ENCODE measurements around the gene ALDH1L1.

Gene ALDH1L1

DNA sequence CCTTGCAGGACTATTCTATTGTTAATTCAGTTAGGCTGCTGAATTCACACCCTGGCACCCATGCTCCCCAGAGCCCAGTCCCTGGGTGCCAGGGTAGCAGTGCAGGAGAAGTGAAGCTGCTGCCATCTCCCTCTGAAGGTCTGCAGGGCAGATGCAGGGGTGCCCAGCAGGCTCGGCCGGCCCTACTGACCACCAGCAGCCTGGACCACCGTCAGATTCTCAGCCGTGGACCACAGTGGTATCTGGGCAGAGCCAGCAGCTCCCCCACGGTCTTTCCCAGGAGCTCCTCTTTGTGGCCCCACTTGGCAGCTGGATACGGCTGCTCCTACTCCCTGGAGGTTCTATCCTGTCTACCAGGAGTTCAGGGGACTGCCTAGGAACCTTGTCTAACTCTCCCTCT, 46.8 kb downstream of the ALDH1L1 start:
- no peak for DNase-seq (ENCODE audit: low read depth, low spot score)
- H3K36me3 ChIP-seq (ENCODE audit: control insufficient read depth, insufficient read depth, low read length): no peaks in the 10 kb centered on the region
- WGBS (ENCODE audit: insufficient coverage, insufficient read length): no CpG with 5 or more reads among the region's 6 CpGs
- H3K27ac ChIP-seq (ENCODE audit: low read length): no peak overlapping the region
- H3K9me3 ChIP-seq (ENCODE audit: control insufficient read depth, insufficient read depth, low read length): no peaks in the 10 kb centered on the region
- H3K4me3 ChIP-seq (ENCODE audit: low read length): no peak overlapping the region
- peaks cover 9% of the 10 kb centered on the region for H3K4me1 ChIP-seq (ENCODE audit: control insufficient read depth, insufficient read depth, low read length)
- no peaks in the 10 kb centered on the region for H3K27me3 ChIP-seq (ENCODE audit: control insufficient read depth, insufficient read depth, low read length)

DNA sequence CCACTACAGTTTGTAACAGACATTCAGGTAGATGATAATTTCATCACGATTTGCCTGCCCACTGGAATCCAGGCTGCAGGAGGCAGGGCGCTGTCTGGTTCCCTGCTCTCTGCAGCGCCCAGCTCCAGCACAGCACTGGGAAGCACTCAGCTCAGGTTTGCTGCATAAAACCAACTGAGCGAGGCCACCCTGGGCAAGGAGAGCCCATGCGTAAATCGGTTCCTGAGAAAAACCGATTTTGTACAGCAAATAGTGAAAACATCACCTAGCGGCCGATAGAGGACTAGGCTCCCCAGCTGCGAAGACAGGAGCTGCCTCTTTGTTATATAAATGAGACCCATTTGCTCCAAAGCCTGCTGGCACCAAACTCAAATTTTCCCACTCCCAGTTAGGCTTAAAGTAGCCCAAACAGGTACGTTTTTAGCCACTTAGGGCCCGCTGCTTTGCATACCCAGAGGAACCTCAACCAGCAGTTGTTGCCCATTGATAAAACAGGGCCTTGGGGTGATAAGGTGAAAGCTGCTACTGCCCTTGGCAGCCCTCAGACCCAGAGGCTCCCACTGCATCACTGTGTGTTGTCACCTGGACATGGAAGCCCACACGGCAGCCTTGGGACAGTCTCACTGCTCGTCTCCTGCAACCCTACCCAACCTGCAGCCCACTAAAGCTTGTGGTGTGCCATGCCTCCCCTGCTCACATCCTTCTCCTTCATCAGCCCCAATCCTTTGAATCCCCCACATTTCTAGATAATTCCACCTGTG, 47.5 kb downstream of the ALDH1L1 start:
- H3K36me3 ChIP-seq (ENCODE audit: control insufficient read depth, insufficient read depth, low read length): no peaks in the 10 kb centered on the region
- peaks cover 9% of the 10 kb centered on the region for H3K4me1 ChIP-seq (ENCODE audit: control insufficient read depth, insufficient read depth, low read length)
- no peak overlapping the region for H3K27ac ChIP-seq (ENCODE audit: low read length)
- H3K9me3 ChIP-seq (ENCODE audit: control insufficient read depth, insufficient read depth, low read length): no peaks in the 10 kb centered on the region
- no CpG with 5 or more reads among the region's 14 CpGs for WGBS (ENCODE audit: insufficient coverage, insufficient read length)
- no peaks in the 10 kb centered on the region for H3K27me3 ChIP-seq (ENCODE audit: control insufficient read depth, insufficient read depth, low read length)
- peak; percentile 27 for DNase-seq (ENCODE audit: low read depth, low spot score)
- H3K4me3 ChIP-seq (ENCODE audit: low read length): no peak overlapping the region

DNA sequence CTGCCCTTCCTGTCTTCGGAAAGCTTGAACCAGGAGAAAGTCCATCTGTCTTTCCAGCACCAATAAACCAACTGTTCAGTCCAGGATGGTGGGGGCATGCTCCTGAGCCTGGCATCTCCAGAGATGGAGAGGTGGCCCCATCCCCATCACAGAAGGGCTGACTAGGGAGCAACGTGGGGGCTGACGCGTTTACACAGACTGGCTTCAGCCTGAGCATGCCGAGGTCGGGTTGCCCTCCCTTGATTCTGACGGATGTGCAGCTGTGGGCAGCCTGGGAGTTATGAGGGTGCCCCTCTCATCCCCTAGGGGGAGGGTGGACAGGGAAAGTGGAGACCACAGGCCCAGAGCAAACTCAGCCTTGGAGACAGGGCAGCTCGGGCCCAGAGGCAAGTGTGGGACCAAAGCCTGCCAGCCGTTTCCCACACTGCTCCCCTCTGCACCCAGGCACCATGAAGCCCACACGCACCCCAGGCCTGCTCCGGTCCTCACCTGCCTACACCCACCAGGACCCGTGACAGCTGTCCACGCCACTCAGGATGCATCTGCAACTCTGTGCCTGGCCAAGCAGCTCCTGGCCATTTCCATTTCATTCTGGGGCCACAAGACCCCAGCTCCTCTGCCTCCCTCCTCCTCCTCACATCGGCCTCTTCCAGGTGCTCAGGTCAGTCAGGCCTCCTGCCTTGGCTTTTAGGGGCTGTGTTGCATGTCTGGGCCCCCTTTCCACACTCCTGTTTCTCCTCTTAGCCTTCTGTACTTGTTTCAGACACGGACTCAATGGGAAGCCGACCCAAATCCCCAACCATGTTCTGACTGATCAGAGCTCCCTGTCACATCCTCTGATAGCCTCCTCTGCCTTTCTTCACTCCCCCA, 48.3 kb downstream of the ALDH1L1 start:
- DNase-seq (ENCODE audit: low read depth, low spot score): no peak
- WGBS (ENCODE audit: insufficient coverage, insufficient read length): no CpG with 5 or more reads among the region's 16 CpGs
- H3K9me3 ChIP-seq (ENCODE audit: control insufficient read depth, insufficient read depth, low read length): no peaks in the 10 kb centered on the region
- H3K4me1 ChIP-seq (ENCODE audit: control insufficient read depth, insufficient read depth, low read length): peaks cover 9% of the 10 kb centered on the region
- H3K36me3 ChIP-seq (ENCODE audit: control insufficient read depth, insufficient read depth, low read length): no peaks in the 10 kb centered on the region
- no peaks in the 10 kb centered on the region for H3K27me3 ChIP-seq (ENCODE audit: control insufficient read depth, insufficient read depth, low read length)
- no peak overlapping the region for H3K4me3 ChIP-seq (ENCODE audit: low read length)
- no peak overlapping the region for H3K27ac ChIP-seq (ENCODE audit: low read length)

DNA sequence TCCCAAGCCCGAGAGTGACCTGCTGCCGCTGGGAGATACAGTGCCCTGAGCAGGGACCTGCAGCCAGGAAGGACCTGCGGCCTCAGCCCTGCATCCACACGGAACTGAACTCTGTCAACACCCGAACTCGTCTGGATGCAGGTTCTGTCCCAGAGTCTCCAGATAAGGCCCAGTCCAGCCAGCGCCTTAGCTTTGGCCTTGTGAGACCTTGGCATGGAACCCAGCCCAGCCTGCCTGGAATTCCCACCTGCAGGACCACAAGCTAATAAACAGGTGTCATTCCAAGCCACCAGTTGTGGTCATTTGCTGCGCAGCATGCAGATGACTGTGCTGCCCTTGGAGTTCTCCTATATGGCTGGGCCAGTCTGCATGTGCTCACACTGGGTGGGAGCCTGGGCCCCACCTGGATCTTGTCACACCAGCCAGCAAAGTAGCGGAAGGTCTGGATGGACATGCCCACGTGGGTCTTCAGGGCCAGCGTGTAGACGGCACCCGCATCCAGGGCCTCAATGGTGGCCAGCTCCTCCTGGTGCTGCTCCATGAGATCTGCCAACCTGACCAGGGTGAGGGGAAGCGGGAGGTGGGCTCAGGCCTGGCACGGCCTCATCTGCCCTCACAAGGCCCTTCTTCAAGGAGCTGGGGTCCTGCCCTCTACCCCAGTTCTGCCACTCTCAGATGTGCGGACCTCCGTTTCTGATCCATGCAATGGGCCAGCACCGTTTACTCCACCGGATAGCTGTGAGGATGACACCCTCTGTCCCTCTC, 49.2 kb downstream of the ALDH1L1 start:
- DNase-seq (ENCODE audit: low read depth, low spot score): no peak
- Histone ChIP-seq H3K27me3 (ENCODE audit: control insufficient read depth, insufficient read depth, low read length) (no peaks in the 10 kb centered on the region), H3K36me3 (ENCODE audit: control insufficient read depth, insufficient read depth, low read length) (no peaks in the 10 kb centered on the region), H3K4me1 (ENCODE audit: control insufficient read depth, insufficient read depth, low read length) (peaks cover 9% of the 10 kb centered on the region), H3K4me3 (ENCODE audit: low read length) (no peak overlapping the region), H3K27ac (ENCODE audit: low read length) (no peak overlapping the region), H3K9me3 (ENCODE audit: control insufficient read depth, insufficient read depth, low read length) (no peaks in the 10 kb centered on the region)
- no CpG with 5 or more reads among the region's 19 CpGs for WGBS (ENCODE audit: insufficient coverage, insufficient read length)

DNA sequence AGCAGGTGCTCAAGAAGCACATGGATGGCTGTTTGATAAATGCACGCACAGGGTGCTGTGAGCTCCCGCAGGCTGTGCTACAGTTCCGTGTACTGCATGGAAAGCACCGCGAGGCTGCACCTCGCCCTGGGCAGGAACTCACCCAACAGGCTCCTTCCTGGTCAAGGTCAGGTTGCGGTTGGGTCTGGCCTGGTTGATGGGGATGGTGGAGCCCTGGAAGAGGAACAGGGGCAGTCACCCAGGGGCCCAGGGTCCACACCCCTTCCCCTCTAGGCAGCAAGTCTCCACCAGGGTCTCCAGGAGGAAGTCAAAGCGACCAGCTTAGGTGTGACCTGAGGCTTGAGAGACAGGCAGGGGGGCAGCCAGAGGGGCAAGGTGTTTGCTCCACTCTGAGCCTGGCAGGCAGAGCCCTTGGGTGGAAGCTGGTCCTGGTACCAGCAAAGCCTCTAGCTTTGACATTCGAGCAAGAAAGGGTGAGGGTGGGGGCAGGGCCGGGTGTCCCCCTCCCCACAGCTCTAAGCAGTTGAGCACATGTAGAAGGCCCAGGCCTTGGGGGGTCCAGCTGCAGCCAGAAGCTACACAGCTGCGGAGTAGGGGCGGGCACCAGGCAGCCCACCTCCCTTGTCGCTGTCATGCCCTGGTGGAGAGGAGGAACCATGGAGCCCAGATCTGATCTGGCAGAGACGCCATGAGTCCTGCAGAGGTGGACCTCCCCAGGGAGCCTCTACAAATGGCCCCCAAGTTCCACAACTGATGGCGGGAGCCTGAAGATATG, 50.1 kb downstream of the ALDH1L1 start:
- Histone ChIP-seq H3K36me3 (ENCODE audit: control insufficient read depth, insufficient read depth, low read length) (no peaks in the 10 kb centered on the region), H3K27ac (ENCODE audit: low read length) (no peak overlapping the region), H3K27me3 (ENCODE audit: control insufficient read depth, insufficient read depth, low read length) (no peaks in the 10 kb centered on the region), H3K4me3 (ENCODE audit: low read length) (no peak overlapping the region), H3K9me3 (ENCODE audit: control insufficient read depth, insufficient read depth, low read length) (no peaks in the 10 kb centered on the region), H3K4me1 (ENCODE audit: control insufficient read depth, insufficient read depth, low read length) (peaks cover 9% of the 10 kb centered on the region)
- DNase-seq (ENCODE audit: low read depth, low spot score): no peak
- no CpG with 5 or more reads among the region's 15 CpGs for WGBS (ENCODE audit: insufficient coverage, insufficient read length)

DNA sequence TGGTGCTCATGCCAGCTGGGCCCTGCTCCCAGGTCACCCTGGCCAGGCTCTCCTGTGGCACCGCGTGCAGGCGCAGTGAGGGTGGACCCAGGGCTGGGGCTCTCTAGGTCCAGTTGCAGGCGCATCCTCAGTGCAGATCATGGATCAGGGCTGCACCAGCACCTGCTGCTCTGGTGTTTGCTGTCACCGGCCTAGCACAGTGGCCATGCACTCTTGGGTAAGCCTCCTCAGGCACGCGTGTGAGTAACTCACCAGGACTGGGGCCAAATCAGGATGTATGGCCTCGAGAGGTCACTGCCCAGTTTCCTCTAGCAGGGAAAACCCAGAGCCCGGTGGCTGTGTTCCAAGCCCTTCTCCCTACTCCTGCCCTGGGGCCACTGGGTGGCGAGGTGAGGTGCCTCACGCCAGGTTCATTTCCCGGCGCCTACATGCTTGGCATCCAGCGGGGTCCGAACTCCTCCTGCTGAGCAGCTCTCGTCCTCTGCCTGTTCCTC, 50.9 kb downstream of the ALDH1L1 start:
- Histone ChIP-seq H3K9me3 (ENCODE audit: control insufficient read depth, insufficient read depth, low read length) (no peaks in the 10 kb centered on the region), H3K27ac (ENCODE audit: low read length) (no peak overlapping the region), H3K4me1 (ENCODE audit: control insufficient read depth, insufficient read depth, low read length) (peaks cover 9% of the 10 kb centered on the region), H3K36me3 (ENCODE audit: control insufficient read depth, insufficient read depth, low read length) (no peaks in the 10 kb centered on the region), H3K27me3 (ENCODE audit: control insufficient read depth, insufficient read depth, low read length) (no peaks in the 10 kb centered on the region), H3K4me3 (ENCODE audit: low read length) (no peak overlapping the region)
- no peak for DNase-seq (ENCODE audit: low read depth, low spot score)
- no CpG with 5 or more reads among the region's 16 CpGs for WGBS (ENCODE audit: insufficient coverage, insufficient read length)

DNA sequence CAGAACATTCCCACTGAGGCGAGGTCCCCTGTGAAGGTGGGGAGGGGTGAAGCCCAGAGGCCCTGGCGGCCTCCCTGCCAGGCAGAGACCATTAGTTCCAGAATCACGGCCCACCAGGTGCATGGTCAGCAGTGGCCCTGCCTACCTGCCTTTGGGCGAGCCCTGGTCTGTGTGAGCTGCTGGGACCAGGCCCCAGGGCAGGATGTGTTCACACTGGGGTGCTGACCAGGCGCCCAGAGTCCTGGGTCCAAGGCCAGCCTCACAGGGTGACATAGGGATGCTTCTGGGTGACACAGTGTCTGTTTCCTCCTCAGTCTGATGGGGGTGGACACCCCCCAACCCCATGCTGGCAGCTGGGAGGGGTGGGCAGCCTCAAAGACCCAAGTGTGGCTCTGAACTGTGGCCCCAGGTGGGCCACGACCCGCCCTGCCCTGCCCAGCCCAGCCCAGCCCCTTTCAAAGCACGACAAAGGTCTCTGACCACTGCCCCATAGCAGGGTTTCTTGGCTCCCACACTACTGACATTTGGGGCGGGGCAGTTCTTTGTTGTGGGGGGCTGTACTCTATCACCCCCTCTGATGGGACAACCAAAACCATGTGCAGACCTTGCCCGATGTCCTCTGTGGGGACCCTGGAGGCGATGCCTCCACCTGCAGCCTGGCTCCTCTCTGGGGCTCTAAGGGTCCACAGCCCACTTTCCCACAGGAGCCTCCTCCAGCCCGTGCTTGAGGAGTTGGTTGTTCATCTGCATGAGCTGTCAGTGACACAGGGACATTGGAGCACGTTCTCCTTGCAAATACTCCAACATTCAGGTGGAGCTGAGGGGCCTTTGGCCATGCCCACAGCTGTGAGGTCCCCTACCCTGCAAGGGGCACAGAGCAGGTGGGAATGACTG, 51.6 kb downstream of the ALDH1L1 start:
- H3K4me3 ChIP-seq (ENCODE audit: low read length): no peak overlapping the region
- no peak for DNase-seq (ENCODE audit: low read depth, low spot score)
- H3K27me3 ChIP-seq (ENCODE audit: control insufficient read depth, insufficient read depth, low read length): no peaks in the 10 kb centered on the region
- peaks cover 6% of the 10 kb centered on the region for H3K4me1 ChIP-seq (ENCODE audit: control insufficient read depth, insufficient read depth, low read length)
- no peak overlapping the region for H3K27ac ChIP-seq (ENCODE audit: low read length)
- no CpG with 5 or more reads among the region's 13 CpGs for WGBS (ENCODE audit: insufficient coverage, insufficient read length)
- H3K36me3 ChIP-seq (ENCODE audit: control insufficient read depth, insufficient read depth, low read length): no peaks in the 10 kb centered on the region
- H3K9me3 ChIP-seq (ENCODE audit: control insufficient read depth, insufficient read depth, low read length): no peaks in the 10 kb centered on the region

DNA sequence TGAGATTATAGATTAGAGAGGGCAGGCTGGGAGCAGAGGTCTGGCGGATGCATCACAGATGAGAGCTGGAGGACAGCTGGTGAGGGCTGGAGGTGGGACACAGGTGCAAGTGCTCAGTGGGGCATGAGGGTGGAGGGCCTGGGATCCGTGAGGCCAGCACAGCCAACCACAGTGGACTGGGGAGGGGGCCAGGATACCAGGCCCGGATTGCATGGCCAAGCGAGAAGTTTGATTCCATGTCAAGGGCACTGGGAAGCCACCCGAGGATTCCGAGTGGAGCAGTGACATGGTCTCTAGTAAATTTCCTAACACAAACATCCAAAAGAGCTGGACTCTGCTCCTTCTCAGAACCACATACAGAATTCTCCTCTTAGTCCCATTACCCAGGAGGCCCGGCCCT, 52.5 kb downstream of the ALDH1L1 start:
- Histone ChIP-seq H3K27me3 (ENCODE audit: control insufficient read depth, insufficient read depth, low read length) (no peaks in the 10 kb centered on the region), H3K4me1 (ENCODE audit: control insufficient read depth, insufficient read depth, low read length) (peaks cover 2% of the 10 kb centered on the region; the same call in 1 of the 2 replicates), H3K27ac (ENCODE audit: low read length) (no peak overlapping the region), H3K9me3 (ENCODE audit: control insufficient read depth, insufficient read depth, low read length) (no peaks in the 10 kb centered on the region), H3K36me3 (ENCODE audit: control insufficient read depth, insufficient read depth, low read length) (no peaks in the 10 kb centered on the region), H3K4me3 (ENCODE audit: low read length) (no peak overlapping the region)
- no CpG with 5 or more reads among the region's 7 CpGs for WGBS (ENCODE audit: insufficient coverage, insufficient read length)
- no peak for DNase-seq (ENCODE audit: low read depth, low spot score)

DNA sequence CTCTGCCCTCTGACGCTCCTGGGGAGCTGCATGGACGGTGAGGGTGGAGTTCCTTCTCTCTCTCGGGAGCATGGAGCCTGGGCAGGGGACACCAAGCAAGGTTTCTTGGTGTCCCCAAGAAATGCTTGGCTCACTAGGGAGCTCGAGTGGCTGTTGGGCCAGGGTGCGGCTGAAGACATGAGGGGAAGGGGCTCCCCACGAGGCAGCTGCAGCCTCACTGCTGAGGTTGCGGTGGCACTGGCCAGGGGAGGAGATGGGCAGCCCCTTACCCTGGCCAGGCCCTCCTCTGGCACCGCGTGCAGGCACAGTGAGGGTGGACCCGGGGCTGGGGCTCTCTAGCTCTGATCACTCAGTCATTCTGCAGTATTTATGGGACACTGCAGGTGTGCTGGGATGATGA, 52.9 kb downstream of the ALDH1L1 start:
- no peaks in the 10 kb centered on the region for H3K27me3 ChIP-seq (ENCODE audit: control insufficient read depth, insufficient read depth, low read length)
- no CpG with 5 or more reads among the region's 10 CpGs for WGBS (ENCODE audit: insufficient coverage, insufficient read length)
- DNase-seq (ENCODE audit: low read depth, low spot score): no peak

More for the DNA sequence above, 52.9 kb downstream of the ALDH1L1 start:
- no peak overlapping the region for H3K27ac ChIP-seq (ENCODE audit: low read length)
- H3K36me3 ChIP-seq (ENCODE audit: control insufficient read depth, insufficient read depth, low read length): no peaks in the 10 kb centered on the region
- H3K9me3 ChIP-seq (ENCODE audit: control insufficient read depth, insufficient read depth, low read length): no peaks in the 10 kb centered on the region
- no peak overlapping the region for H3K4me3 ChIP-seq (ENCODE audit: low read length)
- H3K4me1 ChIP-seq (ENCODE audit: control insufficient read depth, insufficient read depth, low read length): no peaks in the 10 kb centered on the region
